Mucosa of descending colon (tissue), 3 donors: Measurements from ENCODE around the gene JAG2. TPM values are rescaled to one million over a fixed set of nuclear protein-coding genes. Genes with fewer than 3 reads are reported as not detected.

Experiments
- ATAC-seq: fragments of 200-7000 bp; cut with Tn5 transposase; one replicate; pipeline ENCODE4 v1.9.1; 2020; ENCODE audit warnings: mild to moderate bottlenecking, moderate library complexity
- DNase-seq, 3 donors: peaks; one replicate each; pipeline ENCODE4 v3.0.0-alpha.2; 2020
- H3K36me3 ChIP-seq: fragments of 200-600 bp; one replicate; pipeline ENCODE4 v1.8.0; 2021; ENCODE audit warnings: low read depth, mild to moderate bottlenecking
- H3K4me1 ChIP-seq: fragments of 200-600 bp; one replicate; pipeline ENCODE4 v1.8.0; 2021; ENCODE audit warnings: low read depth, mild to moderate bottlenecking
- H3K4me3 ChIP-seq: fragments of 200-600 bp; one replicate; pipeline ENCODE4 v1.8.0; 2021; ENCODE audit warnings: mild to moderate bottlenecking
- H3K9me3 ChIP-seq: fragments of 200-600 bp; one replicate; pipeline ENCODE4 v1.8.0; 2021; ENCODE audit warnings: mild to moderate bottlenecking
- CTCF ChIP-seq: fragments of 200-600 bp; IDR thresholded peaks from one replicate; pipeline ENCODE4 v1.8.0; 2022; ENCODE audit warnings: antibody characterized with exemption, mild to moderate bottlenecking
- intact Hi-C, 2 donors: fragments of 100-400 bp; cut with DNase I in 1 of 2; cut with micrococcal nuclease in 1 of 2; formaldehyde crosslinking; loops; one replicate each; pipeline versions ENCODE4 v1.11.0 to v1.11.1; 2022; cut with DNase I, micrococcal nuclease
- long read RNA-seq, 2 donors: library from polyadenylated mRNA; unstranded; transcript quantifications; one replicate each; pipeline ENCODE4 v2.0.0, GENCODE V29; 2019 to 2021
- total RNA-seq, 3 donors: library from RNA; stranded (reverse); fragmentation: NEBNext Ultra II Directional in 2 of 3; extraction: Animal tissue kit (Norgen Biotek cat#: 25700) in 2 of 3; gene quantifications; one replicate each; pipeline versions ENCODE4 v1.2.1 to v1.2.4, GENCODE V29; 2021 to 2023
- donor health status: DM: no; HTN: no; CAD: no; lungs with moderate emphysema.
- donor health status: DM: no; HTN: no; CAD: no.
- donor health status: DM: no; HTN: yes; CAD: no.

JAG2 gene
- 1 to 10 TPM; 5.6 to 8.2 (median 5.7) TPM for total RNA-seq
- long read RNA-seq, donor 1, full-length matches to known transcripts = 2 of 13 reads
- long read RNA-seq, donor 1, partial matches to known transcripts = 9 of 13 reads
- long read RNA-seq, donor 1, other reads (novel, unspliced or antisense) = 2 of 13 reads
- long read RNA-seq, donor 2 = 0 reads

GRCh38 chr14:105168496-105168978 is at the start of gene JAG2:
Gene JAG2, minus strand, starts transcription at chr14:105168776. Its CDS starts 356 bp downstream, at chr14:105168420.
- H3K36me3 ChIP-seq = no peaks in the 10 kb centered on the region
- no peaks in the 10 kb centered on the region for H3K9me3 ChIP-seq
- no peak within 1 kb of the TSS for H3K4me3 ChIP-seq
- ATAC-seq (peak; percentile 20), DNase-seq (peak in 2 of 3 donors; percentile 52 to 68)
- TF ChIP-seq CTCF = no peak
- intact Hi-C loops = loop anchor here in 1 of 2 donors (10.0 kb wide), 1 partner anchor 74 kb away; no protein-coding TSS in a partner anchor
- peaks cover 5% of the 10 kb centered on the region for H3K4me1 ChIP-seq

GRCh38 chr14:105217774-105218173 is 49.2 kb upstream of the JAG2 start:
- DNase-seq (no peak), ATAC-seq (no peak)
- Histone ChIP-seq H3K4me3 (no peak overlapping the region), H3K9me3 (no peaks in the 10 kb centered on the region), H3K4me1 (no peaks in the 10 kb centered on the region), H3K36me3 (no peaks in the 10 kb centered on the region)
- intact Hi-C loops = no loop called here
- TF ChIP-seq CTCF = no peak

DNA sequence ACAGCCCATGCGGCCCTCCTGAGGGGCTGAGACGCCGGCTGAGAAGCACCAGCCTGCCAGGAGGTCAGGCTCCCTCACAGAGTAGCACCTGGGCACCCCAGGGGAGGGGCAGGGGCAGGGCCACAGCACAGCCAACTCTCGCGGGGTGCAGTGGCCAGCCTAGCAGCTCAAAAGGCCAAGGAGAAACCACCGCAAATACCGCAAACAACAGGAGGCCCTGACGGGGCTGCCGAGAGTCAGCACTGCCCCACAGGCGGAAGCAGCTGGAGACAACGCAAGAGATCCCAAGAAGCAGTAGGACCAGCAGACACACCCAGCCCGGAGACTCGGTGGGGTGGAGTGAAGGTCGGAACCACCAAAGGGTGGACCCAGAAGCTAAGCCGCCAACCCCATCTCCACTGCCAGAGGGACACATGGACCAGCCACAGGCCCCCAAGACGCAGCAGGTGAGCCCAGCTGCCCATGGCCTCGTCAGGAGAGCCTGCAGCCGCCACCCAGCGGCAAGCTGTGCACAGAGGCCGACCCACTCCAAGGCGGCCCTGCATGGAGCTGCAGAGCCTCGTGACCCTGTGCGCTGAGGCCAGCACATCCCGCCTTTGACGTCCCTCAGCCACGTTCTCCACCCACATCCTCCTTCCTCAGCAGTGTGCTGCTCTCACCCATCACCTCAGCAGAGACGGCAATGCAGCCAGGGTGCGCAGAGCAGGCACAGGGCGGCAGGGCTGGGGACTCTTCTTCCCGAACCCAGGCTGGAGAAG is 48.1 kb upstream of the JAG2 start:
- TF ChIP-seq CTCF = no peak
- ATAC-seq = no peak
- Histone ChIP-seq H3K4me1 (no peaks in the 10 kb centered on the region), H3K4me3 (no peak overlapping the region), H3K9me3 (no peaks in the 10 kb centered on the region), H3K36me3 (no peaks in the 10 kb centered on the region)
- no peak for DNase-seq
- intact Hi-C loops = no loop called here

DNA sequence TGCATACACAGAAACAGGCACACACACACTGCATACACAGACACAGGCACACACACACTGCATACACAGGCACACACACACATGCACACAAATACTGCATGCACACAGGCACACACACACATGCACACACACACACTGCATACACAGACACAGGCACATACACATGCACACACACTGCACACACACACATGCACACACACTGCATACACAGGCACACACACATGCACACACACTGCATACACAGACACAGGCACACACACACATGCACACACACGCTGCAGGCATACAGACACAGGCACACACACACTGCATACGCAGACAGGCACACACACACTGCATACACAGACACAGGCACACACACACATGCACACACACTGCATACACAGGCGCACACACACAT is 47.0 kb upstream of the JAG2 start:
- no peak for ATAC-seq
- no peak overlapping the region for H3K4me3 ChIP-seq
- DNase-seq = no peak
- intact Hi-C loops = no loop called here
- H3K9me3 ChIP-seq = no peaks in the 10 kb centered on the region
- H3K36me3 ChIP-seq = no peaks in the 10 kb centered on the region
- H3K4me1 ChIP-seq = no peaks in the 10 kb centered on the region
- no peak for TF ChIP-seq CTCF

DNA sequence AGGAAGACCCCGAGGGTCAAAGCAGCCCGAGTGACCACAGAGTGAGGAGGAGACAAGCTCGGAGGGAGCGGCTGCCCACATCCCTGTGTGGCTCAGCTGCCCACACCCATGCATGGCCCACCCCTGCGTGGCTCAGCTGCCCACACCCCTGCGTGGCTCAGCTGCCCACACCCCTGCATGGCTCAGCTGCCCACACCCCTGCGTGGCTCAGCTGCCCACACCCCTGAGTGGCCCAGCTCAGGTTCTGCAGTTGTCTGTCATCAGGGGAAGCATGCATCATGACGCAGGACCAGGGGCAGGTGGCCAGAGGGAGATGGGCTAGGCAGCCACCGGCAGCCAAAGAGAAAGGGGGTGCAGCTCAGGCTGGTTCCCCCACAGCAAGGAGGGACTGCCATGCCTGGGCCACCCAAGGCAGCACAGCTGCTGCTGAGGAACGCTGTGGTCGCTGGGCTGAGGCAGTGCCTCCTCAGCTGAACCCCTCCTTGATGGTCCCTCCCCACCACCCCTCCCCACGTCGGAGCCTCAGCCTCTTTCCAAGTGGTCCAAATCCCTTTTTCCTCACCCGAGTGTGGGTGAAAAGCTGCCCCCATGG is 45.8 kb upstream of the JAG2 start:
- no peaks in the 10 kb centered on the region for H3K4me1 ChIP-seq
- no peaks in the 10 kb centered on the region for H3K9me3 ChIP-seq
- no peak overlapping the region for H3K4me3 ChIP-seq
- no peaks in the 10 kb centered on the region for H3K36me3 ChIP-seq
- no peak for DNase-seq
- no peak for ATAC-seq
- TF ChIP-seq CTCF = no peak
- intact Hi-C loops = no loop called here
